Liver (tissue), 3 donors: ENCODE results near the gene SULT1A3.
A peak's percentile ranks its signal among the peaks of the same experiment; 100 is the strongest.

Source experiments
- GABPA ChIP-seq, 2 donors: IDR thresholded peaks in 1 of 2; conservative IDR thresholded peaks in 1 of 2; 2 replicates each; pipeline ENCODE4 v1.6.1; 2016; ENCODE audit warnings: antibody characterized with exemption in 2 of 2, mild to moderate bottlenecking in 1 of 2, moderate library complexity in 1 of 2
- TF ChIP-seq, protein P1 (sequence below): fragments of 150-350 bp; IDR thresholded peaks from 2 replicates; pipeline ENCODE4 v1.5.1; 2017; ENCODE audit warnings: improper control_type of control experiment, low read depth, low read length; ENCODE audit not compliant: missing input control
- donor health status: healthy.
- donor health status: healthy.

DNA sequence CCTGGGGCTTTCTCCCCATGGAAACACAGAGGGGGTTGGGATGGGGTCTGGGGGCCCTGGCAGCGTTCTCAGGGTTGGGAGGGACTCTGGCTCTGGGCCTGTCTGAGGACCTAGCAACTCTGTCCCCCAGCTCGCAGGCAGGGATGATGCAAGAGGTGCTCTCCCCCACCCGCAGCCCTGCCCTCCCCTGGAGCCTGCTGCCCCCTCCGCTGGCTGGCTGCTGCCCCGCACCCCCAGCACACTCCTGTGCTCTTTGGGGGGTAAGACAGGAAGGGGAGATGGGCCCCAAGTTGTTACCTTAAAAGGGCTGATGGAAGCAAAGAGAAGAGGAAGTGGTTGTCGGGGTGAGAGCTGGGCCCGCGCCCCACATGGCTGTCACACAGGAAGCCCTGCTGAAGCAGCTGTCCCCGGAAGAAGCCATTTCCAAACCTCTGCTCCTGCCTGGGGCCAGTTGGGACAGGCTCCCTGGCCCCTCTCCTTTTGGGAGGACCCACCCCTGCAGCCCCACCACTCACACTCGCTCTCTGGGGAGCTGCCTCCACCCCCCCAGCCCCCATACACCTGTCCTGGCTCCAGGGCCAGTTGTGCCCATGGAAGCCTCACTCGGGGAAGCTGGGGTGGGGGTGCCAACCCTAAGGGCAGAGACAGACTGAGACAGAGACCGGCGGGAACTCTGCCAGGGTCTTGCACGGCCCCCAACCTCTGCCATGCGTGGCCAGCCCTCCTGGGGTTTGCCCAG is 13.2 kb upstream of the SULT1A3 start:
- TF ChIP-seq, protein P1, sequence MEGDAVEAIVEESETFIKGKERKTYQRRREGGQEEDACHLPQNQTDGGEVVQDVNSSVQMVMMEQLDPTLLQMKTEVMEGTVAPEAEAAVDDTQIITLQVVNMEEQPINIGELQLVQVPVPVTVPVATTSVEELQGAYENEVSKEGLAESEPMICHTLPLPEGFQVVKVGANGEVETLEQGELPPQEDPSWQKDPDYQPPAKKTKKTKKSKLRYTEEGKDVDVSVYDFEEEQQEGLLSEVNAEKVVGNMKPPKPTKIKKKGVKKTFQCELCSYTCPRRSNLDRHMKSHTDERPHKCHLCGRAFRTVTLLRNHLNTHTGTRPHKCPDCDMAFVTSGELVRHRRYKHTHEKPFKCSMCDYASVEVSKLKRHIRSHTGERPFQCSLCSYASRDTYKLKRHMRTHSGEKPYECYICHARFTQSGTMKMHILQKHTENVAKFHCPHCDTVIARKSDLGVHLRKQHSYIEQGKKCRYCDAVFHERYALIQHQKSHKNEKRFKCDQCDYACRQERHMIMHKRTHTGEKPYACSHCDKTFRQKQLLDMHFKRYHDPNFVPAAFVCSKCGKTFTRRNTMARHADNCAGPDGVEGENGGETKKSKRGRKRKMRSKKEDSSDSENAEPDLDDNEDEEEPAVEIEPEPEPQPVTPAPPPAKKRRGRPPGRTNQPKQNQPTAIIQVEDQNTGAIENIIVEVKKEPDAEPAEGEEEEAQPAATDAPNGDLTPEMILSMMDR, result no peak
- TF ChIP-seq GABPA (IDR thresholded peaks at IDR 0.05 in 1 of 2, conservative IDR thresholded peaks at IDR 0.05 in 1 of 2), result peak in 1 of 2 donors; percentile 27
